Tibial nerve (tissue), 4 donors: ENCODE measurements around the gene NABP2. TPM values are rescaled to one million over a fixed set of nuclear protein-coding genes. Genes with fewer than 3 reads are reported as not detected.
A peak's percentile ranks its signal among the peaks of the same experiment; 100 is the strongest.
"Not testable (repeated sequence)": the region's sequence is repeated elsewhere in the genome, so short reads cannot be mapped to it uniquely, and the experiment has no call there.

Experiments
- DNase-seq, 2 donors: peaks; one replicate each; pipeline ENCODE4 v3.0.0-alpha.2; 2019; ENCODE audit warnings: low spot score in 2 of 2
- H3K27ac ChIP-seq, 4 donors: fragments of 200-600 bp; sonication (generic) in 3 of 4; one replicate each; pipeline ENCODE4 v1.5.1; 2017 to 2019; ENCODE audit warnings: mild to moderate bottlenecking in 1 of 4
- H3K27me3 ChIP-seq, 2 donors: fragments of 200-600 bp; sonication (generic) in 1 of 2; one replicate each; pipeline versions ENCODE4 v1.5.1 to v1.6.0; 2017 to 2019
- H3K36me3 ChIP-seq, 3 donors: fragments of 200-600 bp; sonication (generic); one replicate each; pipeline ENCODE4 v1.5.1; 2018 to 2019
- H3K4me1 ChIP-seq, 4 donors: fragments of 200-600 bp; sonication (generic) in 3 of 4; one replicate each; pipeline ENCODE4 v1.5.1; 2017 to 2019
- H3K4me3 ChIP-seq, 4 donors: fragments of 200-600 bp; sonication (generic) in 3 of 4; one replicate each; pipeline ENCODE4 v1.5.1; 2017 to 2019; ENCODE audit warnings: mild to moderate bottlenecking in 1 of 4, moderate library complexity in 1 of 4
- H3K9me3 ChIP-seq, 4 donors: fragments of 200-600 bp; sonication (generic) in 3 of 4; one replicate each; pipeline ENCODE4 v1.5.1; 2017 to 2019
- EP300 ChIP-seq, 2 donors: sonication (generic); formaldehyde crosslinking; IDR thresholded peaks; one replicate each; pipeline ENCODE4 v1.6.1; 2017; ENCODE audit warnings: antibody characterized with exemption in 2 of 2, mild to moderate bottlenecking in 1 of 2
- POLR2A ChIP-seq, 2 donors: fragments of 450-650 bp; IDR thresholded peaks; one replicate each; pipeline ENCODE4 v1.6.1; 2017; ENCODE audit warnings: antibody characterized with exemption in 2 of 2, mild to moderate bottlenecking in 2 of 2, moderate library complexity in 2 of 2
- WGBS, 2 donors: methylation state at CpG; one replicate each; pipeline ENCODE4 v1.1.5; 2018; 5-methylcytosine and 5-hydroxymethylcytosine counted together
- total RNA-seq, 4 donors: library from RNA; depleted of rRNA; stranded (reverse); fragments of >200 nt; gene quantifications; one replicate each; pipeline ENCODE4 v1.1.0, GENCODE V29; 2016
- TF ChIP-seq, protein P1 (sequence below), 5 experiments: fragments of 200-600 bp in 3 of 5; fragments of 450-650 bp in 2 of 5; sonication (generic) in 3 of 5; IDR thresholded peaks; one replicate each; pipeline ENCODE4 v1.5.1; 2016 to 2019; ENCODE audit warnings: antibody characterized with exemption in 5 of 5, mild to moderate bottlenecking in 3 of 5, moderate library complexity in 2 of 5

The NABP2 gene
- total RNA-seq, 4 donors from 2014 or later = 15.1 to 41.7 (median 24.6) TPM

DNA sequence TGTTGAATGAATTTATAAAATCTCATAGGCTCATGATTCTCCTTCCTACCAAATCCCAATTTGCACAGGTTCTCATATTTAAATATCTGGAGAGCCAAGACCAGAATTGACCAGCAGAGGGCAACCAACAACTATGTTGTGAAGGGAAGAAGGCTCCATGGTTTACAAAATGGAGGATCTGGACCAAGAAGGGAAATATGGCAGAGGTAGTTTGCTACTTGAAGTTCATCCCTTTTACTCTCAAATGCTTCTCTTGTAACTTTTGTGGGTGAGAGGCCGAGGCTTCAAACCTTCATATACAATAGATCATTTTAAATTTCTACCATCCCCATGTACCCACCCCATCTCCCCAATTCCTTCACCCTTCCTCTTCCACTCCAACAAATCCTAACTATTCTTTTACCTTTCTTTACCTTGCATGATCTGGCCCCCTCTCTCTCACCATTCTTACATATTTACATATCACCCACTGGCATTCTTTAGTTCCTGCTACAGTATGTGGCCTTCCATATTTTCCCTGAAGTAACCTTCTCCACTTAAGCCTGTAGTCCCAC, 31.0 kb upstream of the NABP2 start:
- no peak overlapping the region for H3K4me3 ChIP-seq
- peaks cover 0 to 21% (median 5%) of the 10 kb centered on the region in 4 donors for H3K4me1 ChIP-seq
- no peaks in the 10 kb centered on the region for H3K9me3 ChIP-seq
- WGBS, 2 donors = 30 to 53% methylated on average over 1 of the region's 1 CpG
- H3K27me3 ChIP-seq = no peaks in the 10 kb centered on the region
- peak; percentile 68 to 97 for DNase-seq
- TF ChIP-seq POLR2A (IDR thresholded peaks at IDR 0.05) = no peak
- TF ChIP-seq, protein P1, sequence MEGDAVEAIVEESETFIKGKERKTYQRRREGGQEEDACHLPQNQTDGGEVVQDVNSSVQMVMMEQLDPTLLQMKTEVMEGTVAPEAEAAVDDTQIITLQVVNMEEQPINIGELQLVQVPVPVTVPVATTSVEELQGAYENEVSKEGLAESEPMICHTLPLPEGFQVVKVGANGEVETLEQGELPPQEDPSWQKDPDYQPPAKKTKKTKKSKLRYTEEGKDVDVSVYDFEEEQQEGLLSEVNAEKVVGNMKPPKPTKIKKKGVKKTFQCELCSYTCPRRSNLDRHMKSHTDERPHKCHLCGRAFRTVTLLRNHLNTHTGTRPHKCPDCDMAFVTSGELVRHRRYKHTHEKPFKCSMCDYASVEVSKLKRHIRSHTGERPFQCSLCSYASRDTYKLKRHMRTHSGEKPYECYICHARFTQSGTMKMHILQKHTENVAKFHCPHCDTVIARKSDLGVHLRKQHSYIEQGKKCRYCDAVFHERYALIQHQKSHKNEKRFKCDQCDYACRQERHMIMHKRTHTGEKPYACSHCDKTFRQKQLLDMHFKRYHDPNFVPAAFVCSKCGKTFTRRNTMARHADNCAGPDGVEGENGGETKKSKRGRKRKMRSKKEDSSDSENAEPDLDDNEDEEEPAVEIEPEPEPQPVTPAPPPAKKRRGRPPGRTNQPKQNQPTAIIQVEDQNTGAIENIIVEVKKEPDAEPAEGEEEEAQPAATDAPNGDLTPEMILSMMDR (IDR thresholded peaks at IDR 0.05) = peak; percentile 62 to 89 (median 82)
- peak in 1 of 2 donors; percentile 44 for TF ChIP-seq EP300 (IDR thresholded peaks at IDR 0.05)
- H3K27ac ChIP-seq = no peak overlapping the region
- no peaks in the 10 kb centered on the region for H3K36me3 ChIP-seq

DNA sequence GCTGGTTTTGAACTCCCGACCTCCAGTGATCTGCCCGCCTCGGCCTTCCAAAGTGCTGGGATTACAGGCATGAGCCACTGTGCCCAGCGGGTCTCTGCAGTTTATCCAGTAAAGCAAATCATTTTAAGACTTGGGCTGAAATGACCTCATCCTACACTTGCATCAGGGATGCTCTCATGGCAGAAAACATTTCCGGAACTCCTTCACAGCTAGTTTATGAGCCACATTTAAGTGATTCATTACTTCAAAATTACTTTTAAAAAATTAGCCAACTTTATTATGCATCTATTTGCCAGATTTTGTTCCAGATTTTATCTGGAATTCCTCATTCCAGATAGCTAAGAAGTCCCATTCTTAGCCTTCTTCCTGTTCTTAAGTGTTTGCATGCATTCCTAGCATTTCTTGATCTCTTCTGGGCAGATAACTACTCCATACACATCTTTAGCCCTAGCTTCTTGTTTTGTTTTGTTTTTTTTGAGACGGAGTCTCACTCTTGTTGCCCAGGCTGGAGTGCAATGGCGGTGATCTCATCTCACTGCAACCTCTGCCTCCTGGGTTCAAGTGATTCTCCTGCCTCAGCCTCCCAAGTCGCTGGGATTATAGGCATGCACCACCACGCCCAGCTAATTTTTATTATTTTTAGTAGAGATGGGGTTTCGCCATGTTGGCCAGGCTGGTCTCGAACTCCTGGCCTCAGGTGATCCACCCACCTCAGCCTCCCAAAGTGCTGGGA, 27.2 kb upstream of the NABP2 start:
- not testable (repeated sequence) for H3K27ac ChIP-seq, H3K27me3 ChIP-seq, H3K36me3 ChIP-seq, H3K9me3 ChIP-seq, H3K4me3 ChIP-seq, H3K4me1 ChIP-seq, DNase-seq
- 57 to 58% methylated on average over 11 of the region's 11 CpGs for WGBS, 2 donors

- no peak for DNase-seq
- Histone ChIP-seq H3K4me3 (no peak overlapping the region), H3K9me3 (no peaks in the 10 kb centered on the region), H3K27ac (no peak overlapping the region), H3K4me1 (peaks cover 0 to 5% (median 0%) of the 10 kb centered on the region in 4 donors), H3K36me3 (no peaks in the 10 kb centered on the region), H3K27me3 (no peaks in the 10 kb centered on the region)
- TF ChIP-seq EP300 (IDR thresholded peaks at IDR 0.05) = no peak
- TF ChIP-seq, protein P1 (IDR thresholded peaks at IDR 0.05) = no peak
- TF ChIP-seq POLR2A (IDR thresholded peaks at IDR 0.05) = no peak
- WGBS, 2 donors = 84 to 91% methylated on average over 9 of the region's 9 CpGs
Measured at GRCh38 chr12:56197921-56198635, 26.1 kb upstream of the NABP2 start.

DNA sequence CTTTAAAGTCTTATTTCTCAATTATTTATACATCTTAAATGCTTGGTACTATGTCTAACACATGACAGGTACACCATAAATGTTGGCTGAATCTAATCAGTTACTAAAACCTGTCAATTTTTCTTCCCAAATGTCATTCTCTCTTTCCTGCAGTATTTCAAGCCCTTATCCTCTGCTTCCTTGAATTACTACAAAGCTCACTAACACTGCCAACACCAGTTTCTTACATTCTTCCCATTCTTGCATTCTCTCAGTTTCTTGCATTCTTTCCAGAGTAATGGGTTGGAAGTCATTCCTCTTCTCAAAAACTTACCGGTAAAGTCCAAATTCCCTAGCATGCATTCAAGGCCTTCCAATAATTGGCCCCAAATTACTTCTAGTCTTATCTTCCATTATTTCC, 25.3 kb upstream of the NABP2 start:
- no peak for DNase-seq
- Histone ChIP-seq H3K4me3 (no peak overlapping the region), H3K36me3 (no peaks in the 10 kb centered on the region), H3K27ac (no peak overlapping the region), H3K27me3 (no peaks in the 10 kb centered on the region), H3K9me3 (no peaks in the 10 kb centered on the region), H3K4me1 (peaks cover 0 to 5% (median 0%) of the 10 kb centered on the region in 4 donors)
- WGBS, 2 donors = 29 to 42% methylated on average over 1 of the region's 1 CpG
- TF ChIP-seq, protein P1 (IDR thresholded peaks at IDR 0.05) = no peak
- no peak for TF ChIP-seq EP300 (IDR thresholded peaks at IDR 0.05)
- no peak for TF ChIP-seq POLR2A (IDR thresholded peaks at IDR 0.05)

DNA sequence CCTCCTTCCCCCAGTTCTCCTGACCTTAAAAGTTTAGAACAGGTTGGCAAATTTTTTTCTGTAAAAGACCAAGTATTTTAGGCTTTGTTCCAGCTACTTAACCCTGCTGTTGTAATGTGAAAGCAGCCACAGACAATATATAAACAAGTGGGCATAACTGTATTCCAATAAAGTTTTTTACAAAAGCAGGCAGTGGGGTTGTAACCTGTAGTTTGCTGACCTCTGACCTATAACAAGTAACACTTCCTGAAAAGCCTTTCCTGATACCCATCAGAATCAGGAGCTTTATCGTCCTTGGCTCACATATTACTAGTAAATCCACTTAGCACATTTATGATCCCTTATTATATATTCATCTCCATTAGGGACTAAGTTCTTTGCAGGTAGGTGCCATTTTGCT, 21.8 kb upstream of the NABP2 start:
- TF ChIP-seq, protein P1 (IDR thresholded peaks at IDR 0.05) = no peak
- TF ChIP-seq POLR2A (IDR thresholded peaks at IDR 0.05) = no peak
- no peak for TF ChIP-seq EP300 (IDR thresholded peaks at IDR 0.05)
- H3K4me1 ChIP-seq = peaks cover 0 to 6% (median 0%) of the 10 kb centered on the region in 4 donors
- no peaks in the 10 kb centered on the region for H3K9me3 ChIP-seq
- H3K27ac ChIP-seq = no peak overlapping the region
- no peak overlapping the region for H3K4me3 ChIP-seq
- DNase-seq = no peak
- no peaks in the 10 kb centered on the region for H3K27me3 ChIP-seq
- WGBS, 2 donors = 29 to 57% methylated on average over 1 of the region's 1 CpG
- H3K36me3 ChIP-seq = peaks cover 0 to 26% (median 12%) of the 10 kb centered on the region in 3 donors
